Lung (tissue), 12 donors: ENCODE data around the gene RNF166. TPM values are rescaled to one million over a fixed set of nuclear protein-coding genes. Genes with fewer than 3 reads are reported as not detected.

Experiments used
- ATAC-seq: fragments of 200-7000 bp; cut with Tn5 transposase; one replicate; pipeline ENCODE4 v1.9.1; 2020; ENCODE audit warnings: moderate number of reproducible peaks; ENCODE audit not compliant: insufficient read depth, low FRiP score
- DNase-seq, 3 donors: peaks; one replicate each; pipeline ENCODE4 v3.0.0-alpha.2; 2013 to 2017
- H3K27ac ChIP-seq, 2 donors: one replicate each; pipeline ENCODE4 v1.5.1; 2013; ENCODE audit warnings: mild to moderate bottlenecking in 2 of 2, moderate library complexity in 2 of 2, control low read depth in 1 of 2, inconsistent platforms in 1 of 2, low read depth in 1 of 2, low read length in 1 of 2
- H3K27me3 ChIP-seq, 3 donors: one replicate each; pipeline ENCODE4 v1.5.1; 2013; ENCODE audit warnings: low read length in 2 of 3; ENCODE audit not compliant: control insufficient read depth in 3 of 3, insufficient read depth in 3 of 3
- H3K36me3 ChIP-seq, 4 donors: one replicate each; pipeline ENCODE4 v1.5.1; 2013; ENCODE audit warnings: low read length in 4 of 4, mild to moderate bottlenecking in 1 of 4, moderate library complexity in 1 of 4; ENCODE audit not compliant: control insufficient read depth in 4 of 4, insufficient read depth in 4 of 4
- H3K4me1 ChIP-seq, 5 donors: one replicate each; pipeline ENCODE4 v1.5.1; 2013; ENCODE audit warnings: low read length in 5 of 5, mild to moderate bottlenecking in 2 of 5, moderate library complexity in 1 of 5; ENCODE audit not compliant: control insufficient read depth in 5 of 5, insufficient read depth in 5 of 5
- H3K4me3 ChIP-seq: one replicate; pipeline ENCODE4 v1.5.1; 2013; ENCODE audit warnings: mild to moderate bottlenecking, control low read depth, moderate library complexity
- H3K9ac ChIP-seq, 2 donors: one replicate each; pipeline ENCODE4 v1.5.1; 2013; ENCODE audit warnings: low read length in 2 of 2, control low read depth in 1 of 2; ENCODE audit not compliant: insufficient read depth in 1 of 2
- H3K9me3 ChIP-seq, 4 donors: one replicate each; pipeline ENCODE4 v1.5.1; 2013; ENCODE audit warnings: low read length in 3 of 4, mild to moderate bottlenecking in 1 of 4, moderate library complexity in 1 of 4; ENCODE audit not compliant: control insufficient read depth in 4 of 4, insufficient read depth in 3 of 4
- CTCF ChIP-seq: IDR thresholded peaks from 2 replicates; pipeline ENCODE4 v1.5.1; 2012; ENCODE audit warnings: mild to moderate bottlenecking; ENCODE audit errors: control extremely low read depth, extremely low read depth
- WGBS, 2 donors: extraction: QIAGEN DNeasy Blood & Tissue Kit; methylation state at CpG; one replicate each; pipeline ENCODE4 v1.1.7; 2013; 5-methylcytosine and 5-hydroxymethylcytosine counted together
- polyA plus RNA-seq, 2 donors: library from polyadenylated mRNA; stranded (reverse); fragments of 200-250 nt; gene quantifications; one replicate each; pipeline ENCODE4 v1.2.1, GENCODE V29; 2013
- total RNA-seq, 2 donors: library from RNA; depleted of rRNA in 1 of 2; stranded (reverse); fragments of >200 nt in 1 of 2; gene quantifications; one replicate each; pipeline ENCODE4 v1.2.1, GENCODE V29; 2014 to 2021
- donor health status: control.
- donor health status: control.
- donor health status: Bipolar disorder and iron deficiency.
- donor health status: healthy.
- donor health status: DM: yes; HTN: yes; CAD: no.

Gene RNF166
- total and polyA plus RNA-seq, 4 donors: 15.2 to 51.6 (median 44.1) TPM

- no peak for TF ChIP-seq CTCF
- 96 to 98% methylated on average over 19 to 21 of the region's 21 CpGs for WGBS, 2 donors
These were observed 30.3 kb upstream of the RNF166 start for GRCh38 chr16:88736496-88736895.

GRCh38 chr16:88736088-88736487, 29.9 kb upstream of the RNF166 start:
- Histone ChIP-seq H3K9ac (no peak overlapping the region), H3K27ac (no peak overlapping the region), H3K36me3 (peaks cover 0 to 83% (median 13%) of the 10 kb centered on the region in 4 donors), H3K4me3 (no peak overlapping the region), H3K27me3 (no peaks in the 10 kb centered on the region), H3K9me3 (no peaks in the 10 kb centered on the region), H3K4me1 (no peaks in the 10 kb centered on the region)
- WGBS, 2 donors: 96 to 98% methylated on average over 19 to 21 of the region's 21 CpGs
- DNase-seq (no peak), ATAC-seq (no peak)
- no peak for TF ChIP-seq CTCF

More at GRCh38 chr16:88736496-88736895, 30.3 kb upstream of the RNF166 start:
- Histone ChIP-seq H3K4me1 (no peaks in the 10 kb centered on the region), H3K27ac (no peak overlapping the region), H3K9ac (no peak overlapping the region), H3K27me3 (no peaks in the 10 kb centered on the region), H3K4me3 (no peak overlapping the region), H3K36me3 (peaks cover 0 to 83% (median 12%) of the 10 kb centered on the region in 4 donors), H3K9me3 (no peaks in the 10 kb centered on the region)
- DNase-seq: no peak
- ATAC-seq: no peak

GRCh38 chr16:88735616-88736015, 29.4 kb upstream of the RNF166 start:
- WGBS, 2 donors: 94 to 98% methylated on average over 10 of the region's 10 CpGs
- H3K9ac ChIP-seq: no peak overlapping the region
- no peaks in the 10 kb centered on the region for H3K4me1 ChIP-seq
- H3K27ac ChIP-seq: no peak overlapping the region
- no peak for TF ChIP-seq CTCF
- H3K9me3 ChIP-seq: no peaks in the 10 kb centered on the region
- H3K27me3 ChIP-seq: no peaks in the 10 kb centered on the region
- peaks cover 0 to 83% (median 13%) of the 10 kb centered on the region in 4 donors for H3K36me3 ChIP-seq
- ATAC-seq (no peak), DNase-seq (no peak)
- no peak overlapping the region for H3K4me3 ChIP-seq

GRCh38 chr16:88735121-88735520, 28.9 kb upstream of the RNF166 start:
- H3K27me3 ChIP-seq: no peaks in the 10 kb centered on the region
- 93 to 97% methylated on average over 16 of the region's 16 CpGs for WGBS, 2 donors
- H3K9me3 ChIP-seq: no peaks in the 10 kb centered on the region
- TF ChIP-seq CTCF: no peak
- ATAC-seq (no peak), DNase-seq (no peak)
- H3K4me3 ChIP-seq: no peak overlapping the region
- no peaks in the 10 kb centered on the region for H3K4me1 ChIP-seq
- no peak overlapping the region for H3K9ac ChIP-seq
- no peak overlapping the region for H3K27ac ChIP-seq
- peaks cover 0 to 80% (median 13%) of the 10 kb centered on the region in 4 donors for H3K36me3 ChIP-seq
